NCI-H128 (cell line): ENCODE data around the gene MTFR1L.

Source experiments
- DNase-seq: peaks from one replicate; lab custom pipeline; 2025; ENCODE audit not compliant: unreplicated experiment; lab: John Stamatoyannopoulos, UW

The MTFR1L gene

GRCh38 chr1:25877155-25877554 is 57.4 kb downstream of the MTFR1L start:
- no peak for DNase-seq

DNA sequence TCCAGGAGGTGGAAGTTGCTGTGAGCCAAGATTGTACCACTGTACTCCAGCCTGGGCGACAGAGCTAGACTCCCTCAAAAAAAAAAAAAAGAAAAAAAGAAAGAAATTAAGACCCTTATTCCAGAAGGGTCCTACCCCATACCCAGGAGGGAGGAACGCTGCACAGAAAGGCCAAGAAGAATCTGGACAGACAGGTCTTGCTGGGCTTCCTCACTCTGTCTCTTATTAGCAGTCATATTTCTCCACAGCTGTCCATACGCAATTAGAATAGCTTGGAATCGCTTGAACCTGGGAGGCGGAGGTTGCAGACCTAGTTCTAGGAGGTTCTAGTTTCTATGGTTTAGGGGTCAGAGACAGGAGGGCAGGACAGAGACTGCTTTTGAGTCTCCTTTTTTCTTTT is 58.9 kb downstream of the MTFR1L start:
- no peak for DNase-seq

DNA sequence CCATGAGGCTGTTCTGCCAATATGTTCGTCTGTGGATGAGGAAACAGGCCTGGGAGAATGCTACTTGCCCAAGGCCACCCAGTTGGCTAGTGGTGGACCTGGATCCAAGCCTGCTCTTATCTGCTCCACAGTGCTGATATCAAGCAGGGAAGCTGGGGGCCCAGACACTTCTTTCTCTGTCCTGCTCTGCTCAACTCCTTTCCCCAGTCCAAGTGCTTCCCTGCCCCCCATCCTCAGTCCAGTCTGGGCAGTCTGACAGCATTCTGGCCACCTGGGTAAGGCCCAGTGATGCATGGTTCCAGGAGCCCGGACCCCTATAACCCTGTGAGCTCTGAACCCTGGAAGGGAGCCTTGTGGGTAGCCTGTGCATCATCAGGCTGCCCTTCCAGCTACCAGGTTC is 59.9 kb downstream of the MTFR1L start:
- DNase-seq = no peak

GRCh38 chr1:25880518-25880917 is 60.8 kb downstream of the MTFR1L start:
- no peak for DNase-seq

DNA sequence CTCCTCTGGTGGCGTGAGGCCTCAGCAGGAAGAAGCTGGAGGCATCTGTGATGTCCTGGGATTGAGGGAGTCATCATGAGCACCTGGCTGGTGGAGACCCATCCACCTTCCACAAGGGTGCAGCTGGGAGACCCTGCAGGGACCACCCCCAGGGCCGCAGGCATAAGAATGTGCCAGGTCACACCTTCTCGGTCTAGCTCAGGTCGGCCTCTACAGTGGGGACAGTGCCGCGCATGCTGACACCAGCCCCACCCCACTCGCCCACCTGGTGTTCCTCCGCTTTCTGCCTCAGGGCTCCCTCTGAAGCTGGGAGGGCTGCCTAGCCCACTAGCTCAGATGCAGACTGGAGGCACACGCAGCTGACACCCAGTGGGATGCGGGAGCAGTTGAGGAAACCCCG is 61.5 kb downstream of the MTFR1L start:
- no peak for DNase-seq
